GM19438 (cell line): ENCODE measurements around the gene ZNF783.

ENCODE experiments used
- ATAC-seq: cut with Tn5 transposase; IDR thresholded peaks from one replicate; pipeline ENCODE4 v1.9.1; 2021; ENCODE audit warnings: low read depth; ENCODE audit not compliant: unreplicated experiment

ZNF783 gene

GRCh38 chr7:149280151-149280550 lies 18.2 kb downstream of the ZNF783 start:
- no peak for ATAC-seq

DNA sequence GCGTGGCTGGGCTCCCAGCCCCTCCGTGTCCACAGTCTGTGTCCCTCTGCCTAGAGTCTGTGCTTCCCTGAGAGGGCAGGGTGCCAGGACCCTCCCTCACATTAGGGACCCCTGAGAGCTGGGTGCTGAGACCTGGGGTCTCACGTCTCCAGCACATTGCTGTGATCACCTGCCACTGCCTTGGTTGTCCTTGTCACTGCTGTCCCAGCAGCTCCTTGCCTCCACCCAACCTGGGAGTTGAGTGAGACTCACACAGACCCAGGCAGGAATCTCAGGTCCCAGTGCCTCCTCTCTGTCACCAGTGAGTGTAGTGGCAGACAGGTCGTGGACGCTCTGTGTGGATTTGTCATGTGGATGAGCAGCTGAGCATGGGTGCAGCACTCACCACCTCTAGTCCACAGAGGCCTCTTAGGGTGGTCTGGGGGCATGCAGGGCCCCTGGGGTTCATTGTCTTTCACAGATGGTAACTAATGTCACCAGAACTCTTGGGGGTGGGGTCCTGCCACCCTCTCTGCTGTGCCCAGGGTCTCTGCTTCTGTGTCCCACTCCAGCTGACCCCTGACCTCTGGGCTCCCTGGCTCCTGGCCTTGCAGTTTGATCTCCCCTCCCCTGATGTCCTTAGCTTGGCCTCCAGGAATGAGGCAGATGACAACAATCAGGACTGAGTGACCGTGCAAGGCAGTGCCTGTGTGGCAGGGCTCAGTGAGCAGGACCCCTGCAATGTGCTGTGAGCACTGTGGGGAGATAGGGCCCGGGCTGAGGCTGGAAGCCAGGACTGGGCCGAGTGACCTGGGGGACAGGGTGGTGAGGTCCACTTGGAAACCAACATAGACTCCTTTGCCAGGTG lies 18.9 kb downstream of the ZNF783 start:
- no peak for ATAC-seq

GRCh38 chr7:149281508-149282330 lies 19.7 kb downstream of the ZNF783 start:
- ATAC-seq, result no peak

- ATAC-seq, result no peak
Measured at GRCh38 chr7:149282331-149282655, 20.3 kb downstream of the ZNF783 start.

DNA sequence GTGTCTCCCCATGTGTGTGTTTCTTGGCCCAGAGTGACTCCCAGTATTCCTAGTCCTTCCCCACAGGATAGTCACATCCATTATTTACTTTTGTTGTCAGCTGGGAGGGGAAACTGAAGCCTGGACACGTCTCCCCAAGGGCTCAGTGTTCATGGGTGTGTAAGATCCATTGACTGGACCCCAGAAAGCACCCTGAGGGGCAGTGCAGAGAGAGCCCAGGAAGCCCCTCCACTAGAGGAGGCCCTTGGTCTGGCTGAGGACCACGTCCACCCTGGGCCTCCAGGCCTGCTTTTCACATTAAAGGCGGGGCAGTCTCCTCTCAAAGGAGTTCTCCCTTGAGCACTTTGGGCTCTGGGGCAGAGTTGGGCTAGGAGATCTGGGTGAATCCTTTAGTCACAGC lies 21.3 kb downstream of the ZNF783 start:
- ATAC-seq, result no peak

DNA sequence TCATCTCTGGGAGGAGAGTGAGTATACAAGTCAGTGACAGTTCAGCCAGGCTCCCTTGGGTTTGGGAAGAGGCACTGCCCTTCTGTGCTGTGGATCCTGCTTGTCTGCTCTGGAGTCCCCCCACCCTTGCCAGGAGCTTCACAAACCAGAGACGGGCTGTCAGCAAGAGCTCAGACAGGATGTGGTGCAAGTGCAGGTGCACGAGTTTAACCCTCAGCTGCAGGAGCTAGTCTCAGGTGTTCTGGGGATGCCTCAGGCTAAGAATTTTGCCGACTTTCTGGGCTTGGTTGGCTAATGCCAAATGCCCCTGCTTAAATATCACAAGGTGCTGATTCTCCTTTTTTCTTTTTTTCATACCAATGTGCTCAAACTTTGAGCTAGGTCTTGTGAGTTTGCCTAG lies 22.3 kb downstream of the ZNF783 start:
- peak; percentile 38 for ATAC-seq

GRCh38 chr7:149284850-149285585 lies 23.0 kb downstream of the ZNF783 start:
- peak; percentile 97 for ATAC-seq

DNA sequence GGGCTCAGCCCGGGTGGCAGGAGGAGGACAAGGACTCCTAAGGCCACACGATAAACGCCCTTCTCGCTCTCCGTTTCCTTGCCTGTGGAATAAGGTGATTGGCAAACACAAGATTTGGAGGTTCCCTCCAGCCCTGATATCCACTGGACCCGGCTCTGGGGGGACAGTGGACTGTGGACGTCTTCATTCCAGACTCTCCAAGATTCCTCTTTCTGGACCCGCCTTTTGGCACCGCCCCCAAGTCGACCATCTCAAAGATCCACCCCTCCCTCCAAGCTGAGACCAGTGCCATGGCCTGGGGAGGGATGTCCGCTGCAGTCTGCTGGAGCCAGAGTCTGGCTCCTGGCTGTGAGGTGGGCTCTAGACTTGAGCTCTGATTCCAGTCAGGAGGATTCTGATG lies 23.6 kb downstream of the ZNF783 start:
- no peak for ATAC-seq

GRCh38 chr7:149286811-149287400 lies 24.9 kb downstream of the ZNF783 start:
- no peak for ATAC-seq

DNA sequence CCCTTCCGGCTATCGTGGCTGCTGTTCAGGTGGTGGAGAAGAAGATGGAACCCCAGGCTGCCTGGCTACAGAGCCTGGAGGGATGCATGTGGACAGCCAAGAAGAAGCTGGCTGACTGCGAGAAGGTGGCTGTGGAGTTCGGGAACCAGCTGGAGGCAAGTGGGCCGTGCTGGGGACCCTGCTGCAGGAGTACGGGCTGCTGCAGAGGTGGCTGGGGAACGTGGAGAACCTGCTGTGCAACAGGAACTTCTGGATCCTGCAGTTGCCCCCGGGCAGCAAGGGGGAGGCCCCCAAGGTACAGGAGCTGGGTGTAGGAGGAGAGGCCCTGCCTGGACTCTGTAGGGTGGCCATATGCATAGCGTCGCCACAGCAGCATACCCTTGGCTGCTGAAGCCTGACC lies 25.6 kb downstream of the ZNF783 start:
- ATAC-seq, result no peak

- no peak for ATAC-seq
Measured at GRCh38 chr7:149289262-149289661, 27.3 kb downstream of the ZNF783 start.

GRCh38 chr7:149289856-149290255 lies 27.9 kb downstream of the ZNF783 start:
- no peak for ATAC-seq

DNA sequence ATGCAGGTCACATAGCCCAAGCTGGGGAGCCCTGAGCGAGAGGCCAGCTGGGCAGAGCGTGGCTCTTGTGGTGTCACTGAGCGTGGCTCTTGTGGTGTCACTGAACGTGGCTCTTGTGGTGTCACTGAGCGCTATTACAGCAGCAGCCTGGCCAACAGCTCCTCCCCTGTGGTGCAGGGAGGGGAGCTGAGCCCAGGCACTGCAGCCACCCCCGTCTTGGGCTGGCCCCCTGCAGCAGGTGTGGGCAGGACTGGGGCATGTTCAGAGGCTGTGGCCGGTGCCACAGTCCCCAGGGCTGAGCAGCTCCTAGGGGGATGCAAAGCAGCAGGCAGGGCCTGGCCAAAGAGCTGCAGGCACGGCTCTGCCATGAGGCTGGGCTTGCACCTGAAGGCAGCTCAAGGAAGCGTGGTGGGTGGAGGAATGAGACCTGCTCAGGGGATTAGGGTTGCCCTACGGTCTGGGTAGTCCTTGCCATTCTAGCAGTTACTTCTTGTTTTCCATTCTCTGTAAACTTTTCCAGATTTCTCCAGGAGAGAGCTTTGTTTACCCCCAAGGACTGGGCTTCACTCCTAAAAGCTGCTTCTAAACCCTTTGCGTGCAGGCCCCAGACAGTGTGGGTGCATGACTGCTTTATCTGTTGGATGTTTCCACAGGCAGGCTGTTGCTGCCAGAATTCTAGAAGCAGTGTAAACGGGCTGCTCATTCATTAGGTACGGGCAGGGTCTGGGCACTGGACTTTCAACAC lies 29.2 kb downstream of the ZNF783 start:
- no peak for ATAC-seq

- no peak for ATAC-seq
Measured at GRCh38 chr7:149291781-149292461, 29.9 kb downstream of the ZNF783 start.

- no peak for ATAC-seq
Measured at GRCh38 chr7:149292462-149292823, 30.4 kb downstream of the ZNF783 start.

DNA sequence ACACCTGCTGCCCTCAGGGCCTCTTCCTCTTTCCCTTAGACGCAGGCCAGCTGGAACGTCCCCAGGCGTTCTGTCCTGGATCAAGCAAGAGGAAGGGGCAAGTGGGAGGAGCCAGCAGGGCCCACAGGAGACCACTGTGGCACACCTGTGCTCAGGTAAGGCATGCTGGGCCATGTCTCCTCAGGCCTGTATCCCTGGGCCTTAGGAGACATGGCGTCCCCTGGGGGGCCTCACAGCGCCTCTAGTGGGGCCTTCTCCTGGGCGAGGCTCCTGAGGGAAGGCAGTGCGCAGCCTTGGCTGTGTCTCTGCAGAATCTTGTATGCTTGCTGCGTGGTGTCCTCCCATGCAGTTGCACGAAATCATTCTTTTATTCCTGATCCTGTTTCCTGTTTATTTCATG lies 31.3 kb downstream of the ZNF783 start:
- no peak for ATAC-seq

- ATAC-seq, result no peak
Measured at GRCh38 chr7:149293946-149294633, 32.1 kb downstream of the ZNF783 start.

GRCh38 chr7:149294634-149295480 lies 32.9 kb downstream of the ZNF783 start:
- ATAC-seq, result no peak
